Body of pancreas (tissue), 4 donors: Measurements from ENCODE around the gene FXYD3.

Experiments
- POLR2A ChIP-seq, 3 donors: fragments of 450-650 bp; IDR thresholded peaks; one replicate each; pipeline ENCODE4 v1.6.1; 2016; ENCODE audit warnings: antibody characterized with exemption in 3 of 3, mild to moderate bottlenecking in 2 of 3
- TF ChIP-seq, protein P1 (sequence below), 7 experiments: fragments of 450-650 bp in 4 of 7; fragments of 200-600 bp in 3 of 7; sonication (generic) in 3 of 7; IDR thresholded peaks; one replicate each; pipeline ENCODE4 v1.5.1; 2016 to 2019; ENCODE audit warnings: antibody characterized with exemption in 7 of 7

GRCh38 chr19:35132254-35132653, 16.6 kb downstream of the FXYD3 start:
- TF ChIP-seq POLR2A (IDR thresholded peaks at IDR 0.05), result no peak
- TF ChIP-seq, protein P1, sequence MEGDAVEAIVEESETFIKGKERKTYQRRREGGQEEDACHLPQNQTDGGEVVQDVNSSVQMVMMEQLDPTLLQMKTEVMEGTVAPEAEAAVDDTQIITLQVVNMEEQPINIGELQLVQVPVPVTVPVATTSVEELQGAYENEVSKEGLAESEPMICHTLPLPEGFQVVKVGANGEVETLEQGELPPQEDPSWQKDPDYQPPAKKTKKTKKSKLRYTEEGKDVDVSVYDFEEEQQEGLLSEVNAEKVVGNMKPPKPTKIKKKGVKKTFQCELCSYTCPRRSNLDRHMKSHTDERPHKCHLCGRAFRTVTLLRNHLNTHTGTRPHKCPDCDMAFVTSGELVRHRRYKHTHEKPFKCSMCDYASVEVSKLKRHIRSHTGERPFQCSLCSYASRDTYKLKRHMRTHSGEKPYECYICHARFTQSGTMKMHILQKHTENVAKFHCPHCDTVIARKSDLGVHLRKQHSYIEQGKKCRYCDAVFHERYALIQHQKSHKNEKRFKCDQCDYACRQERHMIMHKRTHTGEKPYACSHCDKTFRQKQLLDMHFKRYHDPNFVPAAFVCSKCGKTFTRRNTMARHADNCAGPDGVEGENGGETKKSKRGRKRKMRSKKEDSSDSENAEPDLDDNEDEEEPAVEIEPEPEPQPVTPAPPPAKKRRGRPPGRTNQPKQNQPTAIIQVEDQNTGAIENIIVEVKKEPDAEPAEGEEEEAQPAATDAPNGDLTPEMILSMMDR (IDR thresholded peaks at IDR 0.05), result no peak
